Erythroblast (primary cell): Measurements from ENCODE around the gene FPR3.

Experiments
- DNase-seq, 2 experiments: peaks; one replicate each; lab custom pipeline; 2025; lab: John Stamatoyannopoulos, UW
- GATA1 ChIP-seq: IDR thresholded peaks from 2 replicates; pipeline ENCODE4 v1.6.1; 2011; ENCODE audit warnings: low read depth, mild to moderate bottlenecking, control low read depth, low read length, moderate library complexity
- POLR2A ChIP-seq: IDR thresholded peaks from 2 replicates; pipeline ENCODE4 v1.6.1; 2011; ENCODE audit warnings: mild to moderate bottlenecking, low read length

Gene FPR3, protein sequence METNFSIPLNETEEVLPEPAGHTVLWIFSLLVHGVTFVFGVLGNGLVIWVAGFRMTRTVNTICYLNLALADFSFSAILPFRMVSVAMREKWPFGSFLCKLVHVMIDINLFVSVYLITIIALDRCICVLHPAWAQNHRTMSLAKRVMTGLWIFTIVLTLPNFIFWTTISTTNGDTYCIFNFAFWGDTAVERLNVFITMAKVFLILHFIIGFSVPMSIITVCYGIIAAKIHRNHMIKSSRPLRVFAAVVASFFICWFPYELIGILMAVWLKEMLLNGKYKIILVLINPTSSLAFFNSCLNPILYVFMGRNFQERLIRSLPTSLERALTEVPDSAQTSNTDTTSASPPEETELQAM

DNA sequence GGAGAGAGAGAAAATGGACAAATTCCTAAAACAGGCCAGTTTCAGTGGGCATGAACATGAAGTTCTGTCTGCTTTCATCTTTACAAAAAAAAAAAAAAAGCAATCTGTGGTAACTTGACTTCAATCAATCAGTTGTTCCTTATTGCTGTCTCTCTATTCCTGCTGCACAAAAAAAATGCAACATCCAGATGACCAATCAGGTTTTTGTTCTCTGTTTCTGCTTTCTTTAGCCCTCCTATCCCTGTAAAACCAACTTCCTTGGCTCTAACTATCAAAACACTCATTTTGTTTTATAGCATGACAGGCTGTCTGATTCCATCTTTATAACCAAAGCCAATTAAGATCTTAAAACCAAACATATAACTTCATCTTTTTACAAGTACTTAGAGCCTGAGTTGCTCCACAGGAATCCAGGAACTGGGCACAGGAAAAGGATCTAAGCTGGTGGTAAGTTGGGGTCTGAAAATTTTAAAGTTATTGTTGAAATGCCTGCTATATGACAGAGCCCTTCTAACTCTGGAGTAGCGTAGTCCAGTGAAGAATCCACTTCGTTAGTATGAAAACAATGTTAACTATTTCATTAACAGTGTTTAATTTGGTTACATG lies at the start of gene FPR3:
Gene FPR3, plus strand, starts transcription at position 273 of the 606 bp plus-strand sequence. CDS start 28,592 bp downstream, outside the sequence.
- DNase-seq = no peak

DNA sequence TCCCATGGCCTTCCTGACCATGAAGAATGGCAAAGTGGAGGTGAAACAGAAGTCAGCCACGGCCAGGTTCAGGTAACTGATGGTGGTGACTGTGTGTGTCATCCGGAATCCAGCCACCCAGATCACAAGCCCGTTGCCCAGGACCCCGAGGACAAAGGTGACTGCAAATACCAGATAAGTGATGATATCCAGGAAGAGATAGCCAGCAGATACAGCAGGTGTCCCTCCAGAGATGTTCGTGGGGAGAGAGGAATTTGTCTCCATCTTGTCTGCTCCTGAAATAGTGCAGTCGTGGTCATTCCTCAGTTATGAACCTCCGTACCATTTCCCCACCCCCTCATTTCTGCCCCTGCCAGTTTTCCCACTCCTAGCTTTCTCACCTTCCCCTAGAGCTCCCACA lies 48.2 kb upstream of the FPR3 start:
- TF ChIP-seq GATA1 (no peak), POLR2A (no peak)

More for the DNA sequence above, at the start of gene FPR3:
- TF ChIP-seq GATA1 (no peak), POLR2A (no peak)

DNA sequence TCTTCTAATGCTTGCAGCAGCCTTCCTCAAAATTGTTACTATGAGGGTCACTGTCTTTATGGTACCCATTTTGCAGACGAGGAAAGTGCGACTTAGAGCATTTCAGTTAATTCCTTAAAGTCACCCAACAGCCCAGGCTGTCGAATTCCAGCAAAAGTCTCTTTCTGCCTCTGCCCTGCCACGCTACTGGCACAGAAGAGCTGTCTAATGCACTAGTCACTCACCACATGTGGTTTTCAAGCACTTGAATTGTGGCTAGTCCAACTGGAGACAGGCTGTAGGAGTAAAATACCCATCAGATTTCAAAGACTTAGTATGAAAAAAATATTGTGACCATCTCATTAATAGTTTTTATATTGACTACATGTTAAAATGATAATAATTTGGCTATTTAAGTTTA lies 45.0 kb upstream of the FPR3 start:
- no peak for TF ChIP-seq GATA1
- TF ChIP-seq POLR2A = no peak
- no peak for DNase-seq

More for the DNA sequence above, 48.2 kb upstream of the FPR3 start:
- DNase-seq = no peak

DNA sequence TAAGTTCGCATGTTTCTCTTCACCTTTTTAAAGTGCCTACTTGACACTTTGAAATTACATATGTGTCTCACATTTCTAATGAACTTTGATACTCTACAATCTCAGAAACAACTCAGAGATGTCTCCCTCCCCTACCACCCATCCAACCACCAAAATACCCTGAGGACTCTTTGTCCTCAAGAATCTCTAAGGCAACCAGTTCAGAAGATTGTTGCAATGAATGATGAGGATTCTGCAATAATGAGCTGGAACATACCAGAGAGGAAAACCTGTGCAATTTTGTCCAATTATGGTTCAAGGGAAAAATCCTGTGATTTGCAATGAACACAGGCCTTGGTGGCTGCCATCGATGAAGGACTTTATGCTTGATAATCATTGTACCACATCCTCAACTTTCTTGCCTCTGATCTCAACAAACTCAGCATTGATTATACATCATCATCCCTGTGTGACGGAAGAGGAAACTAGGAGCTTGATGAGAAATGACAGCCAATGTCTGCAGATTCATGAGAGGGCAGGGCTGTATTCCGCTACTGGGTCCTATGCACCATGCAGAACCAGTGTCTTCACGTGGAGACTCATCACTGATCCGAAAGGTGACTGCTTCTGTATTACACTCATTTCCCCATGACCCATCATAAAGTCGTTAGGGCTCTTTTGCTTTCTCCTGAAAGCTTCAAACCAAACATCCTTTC lies 44.4 kb upstream of the FPR3 start:
- DNase-seq = no peak
- TF ChIP-seq POLR2A (no peak), GATA1 (no peak)

DNA sequence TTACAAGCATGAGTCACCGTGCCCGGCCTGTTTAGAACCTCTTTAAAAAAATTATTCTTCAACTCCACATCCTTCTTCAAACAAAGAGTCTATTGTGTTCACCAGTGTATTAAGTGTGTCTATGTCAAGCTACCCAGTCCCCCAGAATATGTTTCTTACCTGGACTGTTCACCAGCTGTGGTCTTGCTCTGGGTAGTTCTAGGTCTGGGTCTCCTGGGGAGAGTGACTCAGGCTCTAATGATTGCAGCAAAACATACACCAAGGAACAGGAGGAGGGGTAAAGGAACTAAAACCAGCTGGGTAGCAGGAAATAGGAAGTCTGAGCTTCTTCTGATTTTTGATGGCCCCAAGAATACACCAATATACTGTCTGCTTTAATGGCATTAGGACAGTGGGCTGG lies 43.3 kb upstream of the FPR3 start, which contains the start of gene FPR1:
Gene FPR1, minus strand, starts transcription at position 224 of the 400 bp plus-strand sequence. CDS start 4,884 bp downstream, outside the sequence.
- no peak for DNase-seq
- TF ChIP-seq GATA1 = no peak
- no peak for TF ChIP-seq POLR2A

DNA sequence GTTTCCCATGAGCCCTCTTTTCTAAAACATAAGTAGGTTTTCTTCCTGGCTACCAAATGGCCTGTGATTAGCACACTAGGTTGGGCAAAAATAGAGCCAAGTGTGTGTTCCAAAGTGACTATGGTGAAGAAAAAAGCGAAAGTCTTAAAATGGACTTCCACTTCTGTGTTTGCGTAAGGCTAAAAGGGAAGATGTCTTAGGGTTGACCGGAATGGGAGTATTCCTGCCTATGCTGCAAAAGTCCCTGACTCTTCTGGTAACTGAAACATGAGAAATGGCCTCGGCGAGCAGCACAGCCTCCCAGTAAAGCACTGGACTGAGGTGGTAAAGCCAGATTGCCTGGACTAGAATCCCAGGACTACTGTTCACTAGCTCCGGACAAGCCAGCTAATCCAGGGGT lies 40.8 kb upstream of the FPR3 start:
- TF ChIP-seq POLR2A (no peak), GATA1 (no peak)
- no peak for DNase-seq

DNA sequence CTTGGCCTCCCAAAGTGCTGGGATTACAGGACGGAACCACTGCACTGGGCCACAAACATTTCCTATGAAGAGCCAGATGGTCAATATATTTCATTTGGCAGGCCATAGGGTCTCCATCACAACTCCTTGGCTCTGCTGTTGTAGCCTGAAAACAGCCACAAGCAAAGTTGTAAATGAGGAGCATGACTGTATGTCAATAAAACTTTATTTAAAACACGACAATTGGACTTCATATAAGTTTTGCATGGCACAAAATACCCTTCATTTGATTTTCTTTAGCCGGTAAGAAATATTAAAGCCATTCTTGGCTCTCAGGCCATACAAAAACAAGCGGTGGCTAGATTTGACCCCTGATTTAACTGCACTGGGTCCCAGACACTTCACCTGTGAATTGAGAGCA lies 40.2 kb upstream of the FPR3 start:
- DNase-seq = no peak
- TF ChIP-seq GATA1 (no peak), POLR2A (no peak)

DNA sequence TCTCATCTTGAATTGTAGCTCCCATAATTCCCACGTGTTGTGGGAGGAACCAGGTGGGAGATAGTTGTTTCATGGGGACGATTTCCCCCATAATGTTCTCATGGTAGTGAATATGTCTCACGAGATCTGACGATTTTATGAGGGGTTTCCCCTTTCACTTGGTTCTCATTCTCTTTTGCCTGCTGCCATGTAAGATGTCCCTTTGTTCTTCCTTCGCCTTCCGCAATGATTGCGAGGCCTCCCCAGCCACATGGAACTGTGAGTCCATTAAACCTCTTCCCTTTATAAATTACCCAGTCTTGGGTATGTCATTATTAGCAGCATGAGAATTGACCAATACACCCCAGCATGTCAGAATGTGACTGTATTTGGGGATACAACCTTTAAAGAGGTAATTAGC lies 39.4 kb upstream of the FPR3 start:
- no peak for DNase-seq
- TF ChIP-seq POLR2A = no peak
- no peak for TF ChIP-seq GATA1

DNA sequence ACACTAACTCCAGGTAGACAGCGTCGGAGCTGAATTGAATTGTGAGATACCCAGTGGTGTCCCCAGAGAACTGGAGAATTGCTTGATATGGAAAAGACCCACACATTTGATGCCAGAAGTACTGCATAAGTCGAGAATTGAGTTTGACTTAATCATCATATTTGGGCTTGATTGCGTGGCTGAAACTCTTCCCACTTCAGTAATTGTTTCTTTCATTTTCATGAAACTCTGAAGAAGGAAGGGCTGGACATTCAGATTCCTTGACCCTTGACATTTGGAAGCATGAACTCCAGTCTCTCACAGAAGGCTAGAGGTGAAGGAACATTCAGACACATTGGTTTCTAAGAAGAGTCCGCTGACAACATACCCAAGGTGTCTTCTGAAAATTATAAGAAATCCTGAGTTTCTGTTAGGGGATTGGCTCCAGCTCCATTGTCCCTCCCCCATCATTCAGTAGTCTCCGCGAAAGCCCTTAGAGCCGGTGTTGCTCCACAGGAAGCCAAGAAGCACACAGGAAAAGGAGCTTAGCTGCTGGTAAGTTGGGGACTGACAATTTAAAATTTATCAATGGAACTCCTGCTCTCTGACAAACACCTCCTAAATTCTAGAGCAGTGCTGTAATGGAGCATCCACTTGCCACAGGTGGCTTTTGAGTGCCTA lies 34.1 kb upstream of the FPR3 start, which contains the start of gene FPR2:
Gene FPR2, plus strand, starts transcription at position 484 of the 660 bp plus-strand sequence. CDS start 7,479 bp downstream, outside the sequence.
- TF ChIP-seq POLR2A (no peak), GATA1 (no peak)
- no peak for DNase-seq

DNA sequence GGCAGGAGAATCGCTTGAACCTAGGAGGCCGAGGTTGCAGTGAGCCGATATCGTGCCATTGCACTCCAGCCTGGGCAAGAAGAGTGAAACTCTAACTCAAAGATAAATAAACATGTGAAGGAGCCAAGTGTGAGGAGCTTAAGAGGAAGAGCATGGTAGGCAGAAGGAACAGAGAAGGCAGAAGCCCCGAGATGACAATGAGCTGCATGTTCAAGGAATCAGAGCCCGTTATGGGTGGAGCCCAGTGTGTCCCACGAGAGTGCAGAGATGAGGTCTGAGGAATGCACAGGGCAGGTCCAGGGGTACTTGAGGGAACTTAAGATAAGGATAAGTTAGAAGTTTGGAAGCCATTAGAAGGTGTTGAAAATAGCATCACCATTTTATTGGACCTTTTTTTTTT lies 33.3 kb upstream of the FPR3 start:
- no peak for DNase-seq
- TF ChIP-seq GATA1 = no peak
- no peak for TF ChIP-seq POLR2A

DNA sequence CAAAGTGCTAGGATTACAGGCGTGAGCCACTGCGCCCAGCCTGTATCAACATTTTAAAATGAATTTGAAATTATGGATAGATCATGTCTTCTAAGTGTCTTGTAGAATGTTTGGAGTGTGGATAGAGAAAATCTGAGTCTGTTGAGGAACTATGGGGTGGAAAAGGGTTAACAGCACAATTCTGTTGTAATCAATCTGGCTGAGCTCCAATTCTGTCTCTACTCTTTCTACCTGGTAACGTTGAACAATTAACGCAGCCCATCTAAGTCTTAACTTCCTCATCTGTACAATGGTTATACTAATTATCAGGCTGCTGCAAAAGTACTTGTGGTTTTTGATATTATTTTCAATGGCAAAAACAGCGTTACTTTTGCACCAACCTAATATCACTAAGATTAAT lies 29.9 kb upstream of the FPR3 start:
- no peak for DNase-seq
- no peak for TF ChIP-seq POLR2A
- TF ChIP-seq GATA1 = no peak

DNA sequence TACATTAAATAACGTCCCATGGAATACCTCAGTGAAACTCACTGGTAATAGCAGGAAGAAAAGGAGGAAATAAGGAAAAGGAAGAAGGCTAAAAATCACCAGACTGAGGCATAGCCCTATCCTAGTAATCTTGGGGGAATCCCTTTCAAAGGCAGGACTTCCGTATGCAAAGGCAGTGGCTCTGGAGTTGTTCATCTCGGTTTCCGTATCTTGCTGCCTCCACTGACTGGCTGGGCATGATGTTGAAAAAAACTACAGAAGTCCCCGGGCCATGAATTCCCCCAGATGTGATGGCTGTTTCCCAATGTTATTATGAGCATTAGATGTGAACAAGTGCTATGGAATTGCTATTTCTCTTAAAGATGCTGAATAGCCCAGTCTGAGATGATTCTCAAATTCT lies 28.5 kb upstream of the FPR3 start:
- no peak for DNase-seq
- TF ChIP-seq GATA1 (no peak), POLR2A (no peak)

DNA sequence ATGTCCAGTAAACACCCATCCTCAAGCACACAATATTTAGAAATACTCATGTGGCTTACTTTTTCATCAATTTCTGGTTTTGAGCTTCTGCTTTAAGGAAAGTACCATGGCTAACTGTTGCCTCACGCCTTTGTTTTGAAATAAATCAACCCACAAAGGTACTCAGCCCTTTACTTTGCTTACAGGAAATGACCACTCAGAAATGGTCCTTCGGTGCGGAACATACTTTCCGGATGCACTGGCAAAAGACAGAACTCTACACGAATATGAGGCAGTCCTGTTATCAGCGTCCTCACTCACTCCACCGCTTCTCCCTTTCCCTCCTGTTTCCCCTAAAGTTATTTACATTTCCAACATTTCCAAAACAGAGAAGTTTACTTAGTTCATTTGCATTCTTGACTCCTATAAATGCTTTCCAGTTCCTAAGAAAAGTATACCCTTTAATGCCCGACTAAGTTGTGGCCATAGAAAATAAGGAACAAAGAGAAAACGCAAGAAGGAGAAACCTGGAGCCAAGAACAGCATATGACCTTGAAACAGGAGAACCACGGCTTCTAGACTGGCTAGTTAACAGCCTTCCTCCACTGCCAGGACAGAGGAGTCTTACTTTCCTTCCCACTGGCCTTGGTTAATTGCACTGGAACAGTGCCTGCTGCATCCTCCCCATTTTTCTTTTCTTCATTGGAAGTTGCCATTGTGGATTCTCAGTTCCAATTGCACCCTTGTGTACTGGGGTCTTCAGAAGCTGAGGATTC lies 23.4 kb upstream of the FPR3 start:
- DNase-seq = no peak
- TF ChIP-seq POLR2A = no peak
